Left lung (tissue), 10 donors: ENCODE results near the gene TBX2. TPM values are rescaled to one million over a fixed set of nuclear protein-coding genes. Genes with fewer than 3 reads are reported as not detected.

Experiments used
- ATAC-seq: fragments of 200-7000 bp; cut with Tn5 transposase; one replicate; pipeline ENCODE4 v1.9.1; 2020; ENCODE audit warnings: moderate library complexity
- DNase-seq, 4 donors: peaks; one replicate each; pipeline ENCODE4 v3.0.0-alpha.2; 2013 to 2020
- H3K27ac ChIP-seq, 2 donors: fragments of 200-600 bp; sonication (generic) in 1 of 2; one replicate each; pipeline versions ENCODE4 v1.5.0 to v1.8.0; 2020 to 2021
- H3K27me3 ChIP-seq, 2 donors: fragments of 200-600 bp; sonication (generic) in 1 of 2; one replicate each; pipeline versions ENCODE4 v1.5.0 to v1.8.0; 2020 to 2021
- H3K36me3 ChIP-seq, 2 donors: fragments of 200-600 bp; sonication (generic) in 1 of 2; one replicate each; pipeline versions ENCODE4 v1.5.0 to v1.8.0; 2020 to 2021
- H3K4me1 ChIP-seq, 2 donors: fragments of 200-600 bp; one replicate each; pipeline ENCODE4 v1.8.0; 2021
- H3K4me3 ChIP-seq, 2 donors: fragments of 200-600 bp; sonication (generic) in 1 of 2; one replicate each; pipeline versions ENCODE4 v1.5.0 to v1.8.0; 2020 to 2021; ENCODE audit warnings: mild to moderate bottlenecking in 1 of 2
- H3K9me3 ChIP-seq, 2 donors: fragments of 200-600 bp; sonication (generic) in 1 of 2; one replicate each; pipeline versions ENCODE4 v1.5.0 to v1.8.0; 2020 to 2021
- CTCF ChIP-seq, 2 donors: fragments of 200-600 bp; sonication (generic) in 1 of 2; IDR thresholded peaks; one replicate each; pipeline versions ENCODE4 v1.5.0 to v1.8.0; 2021; ENCODE audit warnings: antibody characterized with exemption in 2 of 2
- intact Hi-C, 2 donors: fragments of 100-400 bp; cut with DNase I; formaldehyde crosslinking; loops; one replicate each; pipeline versions ENCODE4 v1.11.2 to v1.14.2; 2022
- polyA plus RNA-seq, 6 donors: library from polyadenylated mRNA; unstranded; fragments of 120-200 nt; gene quantifications; one replicate each; pipeline ENCODE4 v1.2.1, GENCODE V29; 2013; ENCODE audit not compliant: insufficient read length in 6 of 6
- total RNA-seq, 2 donors: library from RNA; stranded (reverse); fragmentation: NEBNext Ultra II Directional; extraction: Animal tissue kit (Norgen Biotek cat#: 25700); gene quantifications; one replicate each; pipeline ENCODE4 v1.2.1, GENCODE V29; 2021
- donor health status: DM: no; HTN: yes; CAD: no.
- donor health status: DM: no; HTN: no; CAD: no.

TBX2 gene
- total and polyA plus RNA-seq, 8 donors: 104 to 258 (median 166) TPM

DNA sequence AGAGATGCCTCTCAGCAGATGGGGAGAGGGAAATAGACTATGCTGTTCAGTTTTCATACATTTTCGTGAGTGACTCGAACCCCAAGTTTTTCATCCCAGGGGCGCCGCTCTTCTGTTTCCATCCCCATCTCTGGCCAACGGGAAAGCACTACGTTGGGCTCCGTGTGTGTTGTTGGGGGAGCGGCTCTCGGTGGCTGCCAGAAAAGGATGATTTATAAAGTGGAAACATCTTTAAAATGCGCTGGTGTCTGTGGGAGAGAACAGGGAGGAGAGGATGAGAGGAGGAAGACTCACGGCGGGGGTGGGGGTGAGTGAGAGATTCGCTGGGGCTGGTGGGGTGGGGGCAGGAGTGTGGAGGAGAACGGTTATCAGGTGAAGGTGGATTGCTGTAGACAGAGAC lies 58.4 kb downstream of the TBX2 start:
- peak overlapping the region in 1 of 2 donors; percentile 35 for H3K4me3 ChIP-seq

GRCh38 chr17:61458421-61459141 lies 58.9 kb downstream of the TBX2 start:
- peaks cover 3 to 18% of the 10 kb centered on the region in 2 donors for H3K4me1 ChIP-seq
- no peak overlapping the region for H3K4me3 ChIP-seq
- peak overlapping the region in 1 of 2 donors; percentile 41 for H3K27ac ChIP-seq
- DNase-seq: no peak
- H3K27me3 ChIP-seq: peaks cover 88 to 100% of the 10 kb centered on the region in 2 donors
- TF ChIP-seq CTCF (IDR thresholded peaks at IDR 0.05): no peak
- intact Hi-C loops: no loop called here
- H3K9me3 ChIP-seq: no peaks in the 10 kb centered on the region
- no peaks in the 10 kb centered on the region for H3K36me3 ChIP-seq
- no peak for ATAC-seq

More for the DNA sequence above, 58.4 kb downstream of the TBX2 start:
- intact Hi-C loops: no loop called here
- DNase-seq (no peak), ATAC-seq (no peak)
- no peaks in the 10 kb centered on the region for H3K36me3 ChIP-seq
- TF ChIP-seq CTCF (IDR thresholded peaks at IDR 0.05): no peak
- peaks cover 84 to 100% of the 10 kb centered on the region in 2 donors for H3K27me3 ChIP-seq
- H3K9me3 ChIP-seq: no peaks in the 10 kb centered on the region
- peak overlapping the region in 1 of 2 donors; percentile 86 for H3K27ac ChIP-seq
- peaks cover 3 to 18% of the 10 kb centered on the region in 2 donors for H3K4me1 ChIP-seq

Other genes with a start within 250 kb of the TBX2 start
- gene TBX4, start 52.6 kb downstream of the TBX2 start, total RNA-seq: 10 to 100 TPM; 21.2 to 29.3 TPM
- gene TBX4, start 52.6 kb downstream of the TBX2 start, polyA plus RNA-seq: 100 to 1,000 TPM; 155 to 190 (median 171) TPM
- not detected for gene NACA2, start 191.4 kb downstream of the TBX2 start, total RNA-seq
- gene NACA2, start 191.4 kb downstream of the TBX2 start, polyA plus RNA-seq: 1 to 10 TPM; 1.5 to 6.4 (median 2.3) TPM